Chondrocyte (in vitro differentiated cells): ENCODE data around the gene ADSS1. TPM values are rescaled to one million over a fixed set of nuclear protein-coding genes. Genes with fewer than 3 reads are reported as not detected.

Source experiments
- DNase-seq: peaks from one replicate; pipeline ENCODE4 v3.0.0; 2021; ENCODE audit warnings: mixed read lengths, low spot score
- H3K27ac Mint-ChIP-seq: one replicate; pipeline ENCODE4 v1.8.0; 2021; ENCODE audit warnings: mild to moderate bottlenecking, moderate library complexity, mixed read lengths; ENCODE audit not compliant: unreplicated experiment
- H3K27me3 Mint-ChIP-seq: 2 replicates; pipeline ENCODE4 v1.8.0; 2021; ENCODE audit warnings: low read depth, mixed read lengths
- H3K36me3 Mint-ChIP-seq: 2 replicates; pipeline ENCODE4 v1.8.0; 2021; ENCODE audit warnings: low read depth, mixed read lengths
- H3K4me1 Mint-ChIP-seq: 2 replicates; pipeline ENCODE4 v1.8.0; 2021; ENCODE audit warnings: low read depth, mild to moderate bottlenecking, mixed read lengths
- H3K4me3 Mint-ChIP-seq: one replicate; pipeline ENCODE4 v1.8.0; 2021; ENCODE audit warnings: mild to moderate bottlenecking, moderate library complexity, mixed read lengths; ENCODE audit not compliant: unreplicated experiment
- H3K9me3 Mint-ChIP-seq: 2 replicates; pipeline ENCODE4 v1.8.0; 2021; ENCODE audit warnings: low read depth, mixed read lengths
- CTCF ChIP-seq: fragments of 200-600 bp; sonication (generic); IDR thresholded peaks from 2 replicates; pipeline ENCODE4 v1.5.0; 2021; ENCODE audit warnings: antibody characterized with exemption, mild to moderate bottlenecking, moderate library complexity
- total RNA-seq: library from RNA; stranded (reverse); gene quantifications from 3 replicates; pipeline ENCODE4 v1.2.1, GENCODE V29; 2021

Gene ADSS1
- total RNA-seq, 1 donor from 2014 or later, result 7.1 TPM

- Mint-ChIP-seq H3K27me3 (no peaks in the 10 kb centered on the region), H3K4me3 (peak overlapping the region; percentile 91), H3K36me3 (no peaks in the 10 kb centered on the region), H3K27ac (peak overlapping the region; percentile 80), H3K4me1 (peaks cover 39% of the 10 kb centered on the region), H3K9me3 (no peaks in the 10 kb centered on the region)
- DNase-seq, result no peak
- no peak for TF ChIP-seq CTCF
Observed at GRCh38 chr14:104794099-104794498, 70.1 kb downstream of the ADSS1 start.

- no peak for DNase-seq
- Mint-ChIP-seq H3K4me3 (peak overlapping the region; percentile 91), H3K27ac (peak overlapping the region; percentile 80), H3K36me3 (no peaks in the 10 kb centered on the region), H3K27me3 (no peaks in the 10 kb centered on the region), H3K9me3 (no peaks in the 10 kb centered on the region), H3K4me1 (peaks cover 39% of the 10 kb centered on the region)
- TF ChIP-seq CTCF, result peak; percentile 40
Observed at GRCh38 chr14:104794631-104794992, 70.6 kb downstream of the ADSS1 start.

- DNase-seq, result no peak
- peak within 1 kb of the TSS; percentile 91 for H3K4me3 Mint-ChIP-seq
- no peaks in the 10 kb centered on the region for H3K9me3 Mint-ChIP-seq
- TF ChIP-seq CTCF, result no peak
- peaks cover 43% of the 10 kb centered on the region for H3K4me1 Mint-ChIP-seq
- no peaks in the 10 kb centered on the region for H3K27me3 Mint-ChIP-seq
- peak within 1 kb of the TSS; percentile 80 for H3K27ac Mint-ChIP-seq
- H3K36me3 Mint-ChIP-seq, result no peaks in the 10 kb centered on the region
Observed at GRCh38 chr14:104794993-104795780, 71.2 kb downstream of the ADSS1 start, which contains the start of gene AKT1. AKT1 (minus strand) TSS chr14:104795748; CDS start chr14:104792643, 3,105 bp downstream.

- no peaks in the 10 kb centered on the region for H3K9me3 Mint-ChIP-seq
- H3K4me3 Mint-ChIP-seq, result peak overlapping the region; percentile 58
- TF ChIP-seq CTCF, result no peak
- DNase-seq, result no peak
- H3K4me1 Mint-ChIP-seq, result peaks cover 43% of the 10 kb centered on the region
- peak overlapping the region; percentile 74 for H3K27ac Mint-ChIP-seq
- no peaks in the 10 kb centered on the region for H3K27me3 Mint-ChIP-seq
- H3K36me3 Mint-ChIP-seq, result no peaks in the 10 kb centered on the region
Observed at GRCh38 chr14:104795781-104796686, 72.0 kb downstream of the ADSS1 start.

GRCh38 chr14:104796687-104797081, 72.7 kb downstream of the ADSS1 start:
- H3K27ac Mint-ChIP-seq, result no peak overlapping the region
- H3K36me3 Mint-ChIP-seq, result no peaks in the 10 kb centered on the region
- no peak for DNase-seq
- no peak for TF ChIP-seq CTCF
- H3K27me3 Mint-ChIP-seq, result no peaks in the 10 kb centered on the region
- H3K4me1 Mint-ChIP-seq, result peaks cover 45% of the 10 kb centered on the region
- H3K9me3 Mint-ChIP-seq, result no peaks in the 10 kb centered on the region
- peak overlapping the region; percentile 58 for H3K4me3 Mint-ChIP-seq
